Liver (tissue), 9 donors: ENCODE results near the gene RGL1. TPM values are rescaled to one million over a fixed set of nuclear protein-coding genes. Genes with fewer than 3 reads are reported as not detected.

Source experiments
- DNase-seq: peaks from one replicate; pipeline ENCODE4 v3.0.0-alpha.2; 2017; ENCODE audit warnings: low spot score
- H3K27ac ChIP-seq, 2 donors: one replicate each; pipeline ENCODE4 v1.7.0; 2013; ENCODE audit warnings: inconsistent platforms in 2 of 2, low read length in 2 of 2, control low read depth in 1 of 2, low read depth in 1 of 2, mild to moderate bottlenecking in 1 of 2
- H3K27me3 ChIP-seq, 4 donors: one replicate each; pipeline versions ENCODE4 v1.6.1 to v1.7.0; 2013; ENCODE audit warnings: low read length in 3 of 4, inconsistent platforms in 1 of 4, mild to moderate bottlenecking in 1 of 4, moderate library complexity in 1 of 4; ENCODE audit not compliant: control insufficient read depth in 4 of 4, insufficient read depth in 4 of 4
- H3K36me3 ChIP-seq, 4 donors: one replicate each; pipeline versions ENCODE4 v1.6.1 to v1.7.0; 2013; ENCODE audit warnings: low read length in 3 of 4, mild to moderate bottlenecking in 3 of 4, low read depth in 1 of 4, moderate library complexity in 1 of 4; ENCODE audit not compliant: control insufficient read depth in 4 of 4, insufficient read depth in 3 of 4
- H3K4me1 ChIP-seq, 4 donors: one replicate each; pipeline versions ENCODE4 v1.6.1 to v1.7.0; 2013; ENCODE audit warnings: low read length in 3 of 4, mild to moderate bottlenecking in 3 of 4, moderate library complexity in 1 of 4; ENCODE audit not compliant: control insufficient read depth in 4 of 4, insufficient read depth in 4 of 4
- H3K4me3 ChIP-seq, 3 donors: one replicate each; pipeline versions ENCODE4 v1.6.1 to v1.7.0; 2013; ENCODE audit warnings: low read length in 3 of 3, control low read depth in 1 of 3, low read depth in 1 of 3, mild to moderate bottlenecking in 1 of 3
- H3K9ac ChIP-seq, 2 donors: one replicate each; pipeline ENCODE4 v1.7.0; 2013; ENCODE audit warnings: low read length in 2 of 2, mild to moderate bottlenecking in 2 of 2, moderate library complexity in 2 of 2, control low read depth in 1 of 2, low read depth in 1 of 2
- H3K9me3 ChIP-seq, 4 donors: one replicate each; pipeline versions ENCODE4 v1.6.1 to v1.7.0; 2013; ENCODE audit warnings: low read length in 3 of 4; ENCODE audit not compliant: control insufficient read depth in 4 of 4
- ATF3 ChIP-seq: IDR thresholded peaks from 2 replicates; pipeline ENCODE4 v1.6.1; 2016; ENCODE audit warnings: antibody characterized with exemption
- CTCF ChIP-seq: fragments of 150-350 bp; IDR thresholded peaks from 2 replicates; pipeline ENCODE4 v1.5.1; 2017; ENCODE audit warnings: improper control_type of control experiment, low read depth, low read length; ENCODE audit not compliant: missing input control
- EGR1 ChIP-seq, 2 donors: IDR thresholded peaks; 2 replicates each; pipeline ENCODE4 v1.6.1; 2016 to 2018; ENCODE audit warnings: antibody characterized with exemption in 2 of 2, low read depth in 2 of 2
- FOXA1 ChIP-seq: IDR thresholded peaks from 2 replicates; pipeline ENCODE4 v1.6.1; 2016; ENCODE audit warnings: antibody characterized with exemption
- FOXA2 ChIP-seq: IDR thresholded peaks from 2 replicates; pipeline ENCODE4 v1.6.1; 2016; ENCODE audit warnings: antibody characterized with exemption
- GABPA ChIP-seq, 2 donors: IDR thresholded peaks in 1 of 2; conservative IDR thresholded peaks in 1 of 2; 2 replicates each; pipeline ENCODE4 v1.6.1; 2016; ENCODE audit warnings: antibody characterized with exemption in 2 of 2, mild to moderate bottlenecking in 1 of 2, moderate library complexity in 1 of 2
- HNF4A ChIP-seq, 2 donors: conservative IDR thresholded peaks; 2 replicates each; pipeline ENCODE4 v1.6.1; 2016; ENCODE audit warnings: antibody characterized with exemption in 2 of 2, mild to moderate bottlenecking in 2 of 2
- JUND ChIP-seq, 2 donors: IDR thresholded peaks; 2 replicates each; pipeline ENCODE4 v1.6.1; 2016; ENCODE audit warnings: antibody characterized with exemption in 2 of 2
- MAX ChIP-seq: IDR thresholded peaks from 2 replicates; pipeline ENCODE4 v1.6.1; 2016; ENCODE audit warnings: antibody characterized with exemption
- NR2F2 ChIP-seq: IDR thresholded peaks from 2 replicates; pipeline ENCODE4 v1.6.1; 2016; ENCODE audit warnings: antibody characterized with exemption
- RAD21 ChIP-seq, 2 donors: IDR thresholded peaks; 2 replicates each; pipeline ENCODE4 v1.6.1; 2016; ENCODE audit warnings: antibody characterized with exemption in 2 of 2, mild to moderate bottlenecking in 2 of 2
- REST ChIP-seq: IDR thresholded peaks from 2 replicates; pipeline ENCODE4 v1.6.1; 2016; ENCODE audit warnings: antibody characterized with exemption, mild to moderate bottlenecking
- RXRA ChIP-seq, 2 donors: IDR thresholded peaks; 2 replicates each; pipeline ENCODE4 v1.6.1; 2017 to 2018; ENCODE audit warnings: antibody characterized with exemption in 2 of 2, mild to moderate bottlenecking in 1 of 2
- SP1 ChIP-seq: IDR thresholded peaks from 2 replicates; pipeline ENCODE4 v1.6.1; 2018; ENCODE audit warnings: antibody characterized with exemption, mild to moderate bottlenecking
- TAF1 ChIP-seq: conservative IDR thresholded peaks from 2 replicates; pipeline ENCODE4 v1.6.1; 2016; ENCODE audit warnings: antibody characterized with exemption, mild to moderate bottlenecking
- YY1 ChIP-seq: IDR thresholded peaks from 2 replicates; pipeline ENCODE4 v1.6.1; 2016; ENCODE audit warnings: antibody characterized with exemption, mild to moderate bottlenecking
- ZBTB33 ChIP-seq: IDR thresholded peaks from 2 replicates; pipeline ENCODE4 v1.6.1; 2016; ENCODE audit warnings: antibody characterized with exemption
- WGBS: extraction: QIAGEN DNeasy Blood & Tissue Kit; methylation state at CpG from one replicate; pipeline ENCODE4 v1.1.7; 2013; 5-methylcytosine and 5-hydroxymethylcytosine counted together
- polyA plus RNA-seq, 2 donors: library from polyadenylated mRNA; stranded (reverse) in 1 of 2; unstranded in 1 of 2; fragments of 200-250 nt in 1 of 2; fragments of >200 nt in 1 of 2; fragmentation: Nextera tagmentation in 1 of 2; extraction: Ambion mirVana in 1 of 2; gene quantifications; one replicate each; pipeline versions ENCODE4 v1.2.1 to v1.2.3, GENCODE V29; 2013 to 2015
- total RNA-seq, 2 donors: library from RNA; depleted of rRNA; stranded (reverse); fragments of >200 nt; gene quantifications; one replicate each; pipeline ENCODE4 v1.2.3, GENCODE V29; 2014
- donor health status: healthy.
- donor health status: healthy.
- donor health status: healthy.
- donor health status: healthy.
- donor health status: healthy.

Gene RGL1
- 10 to 100 TPM; 12.3 to 15.3 TPM for total RNA-seq
- 1 to 10 TPM; 3.9 to 5.6 TPM for polyA plus RNA-seq

- 1% methylated on average over 58 of the region's 58 CpGs for WGBS
Measured at GRCh38 chr1:183804916-183805841, at the start of gene RGL1. Gene RGL1 (plus strand): TSS chr1:183805120. CDS start chr1:183805298, 178 bp downstream.

GRCh38 chr1:183756326-183756725 lies 48.6 kb upstream of the RGL1 start:
- H3K4me1 ChIP-seq, result no peaks in the 10 kb centered on the region
- no peaks in the 10 kb centered on the region for H3K27me3 ChIP-seq
- DNase-seq, result no peak
- WGBS, result 92% methylated on average over 2 of the region's 2 CpGs
- H3K4me3 ChIP-seq, result no peak overlapping the region
- no peaks in the 10 kb centered on the region for H3K36me3 ChIP-seq
- peaks cover 0 to 3% (median 0%) of the 10 kb centered on the region in 4 donors for H3K9me3 ChIP-seq
- TF ChIP-seq CTCF (no peak), SP1 (no peak), EGR1 (IDR thresholded peaks at IDR 0.05; ENCODE audit: low read depth in 2 of 2) (no peak), RXRA (IDR thresholded peaks at IDR 0.05) (no peak), FOXA2 (no peak), TAF1 (no peak), ATF3 (no peak), HNF4A (conservative IDR thresholded peaks at IDR 0.05) (no peak)
- no peak overlapping the region for H3K27ac ChIP-seq
- H3K9ac ChIP-seq, result no peak overlapping the region

More at GRCh38 chr1:183804916-183805841, at the start of gene RGL1:
- Histone ChIP-seq H3K27me3 (no peaks in the 10 kb centered on the region), H3K9me3 (peaks cover 0 to 10% (median under 1%) of the 10 kb centered on the region in 4 donors), H3K27ac (peak within 1 kb of the TSS; percentile 73 to 83), H3K9ac (peak within 1 kb of the TSS; percentile 60 to 73), H3K36me3 (no peaks in the 10 kb centered on the region), H3K4me3 (peak within 1 kb of the TSS; percentile 54 to 77 (median 71)), H3K4me1 (peaks cover 2 to 13% (median 6%) of the 10 kb centered on the region in 4 donors)
- no peak for TF ChIP-seq FOXA1
- DNase-seq, result peak; percentile 45

GRCh38 chr1:183757061-183757460 lies 47.9 kb upstream of the RGL1 start:
- 80% methylated on average over 4 of the region's 4 CpGs for WGBS
- no peaks in the 10 kb centered on the region for H3K9me3 ChIP-seq
- H3K27ac ChIP-seq, result no peak overlapping the region
- H3K4me3 ChIP-seq, result no peak overlapping the region
- no peaks in the 10 kb centered on the region for H3K4me1 ChIP-seq
- H3K27me3 ChIP-seq, result no peaks in the 10 kb centered on the region
- H3K9ac ChIP-seq, result no peak overlapping the region
- no peak for DNase-seq
- H3K36me3 ChIP-seq, result no peaks in the 10 kb centered on the region
- TF ChIP-seq NR2F2 (no peak), SP1 (no peak), ATF3 (no peak), EGR1 (IDR thresholded peaks at IDR 0.05; ENCODE audit: low read depth in 2 of 2) (no peak), HNF4A (conservative IDR thresholded peaks at IDR 0.05) (no peak), RXRA (IDR thresholded peaks at IDR 0.05) (no peak), TAF1 (no peak), JUND (IDR thresholded peaks at IDR 0.05) (no peak), REST (no peak), GABPA (IDR thresholded peaks at IDR 0.05 in 1 of 2, conservative IDR thresholded peaks at IDR 0.05 in 1 of 2) (no peak), MAX (no peak), ZBTB33 (no peak), YY1 (no peak), RAD21 (IDR thresholded peaks at IDR 0.05) (no peak)
